ENCODE results near the gene CLCN4.

The CLCN4 gene

DNA sequence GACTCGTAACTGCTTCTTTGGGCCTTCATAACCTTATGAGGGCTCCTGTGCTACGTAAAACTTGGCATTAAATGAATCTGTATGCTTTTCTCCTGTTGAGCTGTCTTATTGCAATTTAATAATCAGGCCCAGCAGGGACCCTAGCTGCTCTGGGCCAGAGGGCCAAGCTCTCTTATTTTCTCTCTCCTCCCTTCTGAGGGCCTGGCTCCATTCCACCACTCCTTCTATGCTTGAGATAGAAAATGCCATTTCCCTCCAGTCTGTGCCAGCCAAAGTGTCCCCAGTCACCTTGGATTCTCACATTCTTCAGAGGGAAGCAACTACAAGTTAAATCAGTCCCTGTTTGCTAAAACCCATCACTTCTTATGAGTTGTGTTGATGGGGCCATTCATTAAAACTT lies 90.1 kb downstream of the CLCN4 start:
- DNase-seq = no peak

DNA sequence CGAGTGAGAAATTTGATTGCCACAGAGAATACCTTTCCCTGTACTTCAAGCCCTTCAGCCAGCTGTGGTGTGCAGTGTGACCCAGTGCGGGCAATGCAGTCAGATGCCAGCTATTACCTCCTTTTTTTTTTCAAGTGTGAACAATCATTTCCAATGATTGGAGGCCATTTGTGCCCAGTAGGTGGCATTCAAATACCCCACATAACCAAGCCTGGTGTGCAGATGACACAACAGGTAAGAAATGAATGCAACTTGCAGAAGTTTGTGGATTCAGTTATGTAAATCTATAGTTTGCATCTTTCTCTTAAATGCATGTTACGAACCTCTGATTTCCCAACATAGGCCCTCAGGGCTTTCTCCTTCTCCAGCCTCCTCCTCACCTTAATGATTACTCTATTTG lies 98.0 kb downstream of the CLCN4 start:
- DNase-seq = no peak

DNA sequence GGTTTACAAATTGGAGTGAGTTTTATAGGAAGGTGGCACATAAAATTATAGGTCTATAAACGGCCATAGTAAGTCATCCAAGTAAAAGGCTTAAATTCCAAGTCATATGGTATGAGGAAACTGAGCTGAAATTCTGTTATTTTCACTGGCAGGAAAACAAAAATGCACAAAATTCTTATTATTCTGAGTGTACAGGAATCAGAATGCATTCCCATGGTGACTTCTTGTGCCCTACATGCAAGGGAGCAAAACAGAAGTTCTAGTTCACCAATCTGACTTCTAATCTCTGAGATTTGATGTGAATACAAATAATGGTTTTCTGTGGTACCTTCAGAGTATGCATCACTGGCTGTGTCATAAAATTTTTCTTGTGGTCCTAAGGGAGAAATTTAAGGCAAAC lies 102.9 kb downstream of the CLCN4 start:
- no peak for DNase-seq

DNA sequence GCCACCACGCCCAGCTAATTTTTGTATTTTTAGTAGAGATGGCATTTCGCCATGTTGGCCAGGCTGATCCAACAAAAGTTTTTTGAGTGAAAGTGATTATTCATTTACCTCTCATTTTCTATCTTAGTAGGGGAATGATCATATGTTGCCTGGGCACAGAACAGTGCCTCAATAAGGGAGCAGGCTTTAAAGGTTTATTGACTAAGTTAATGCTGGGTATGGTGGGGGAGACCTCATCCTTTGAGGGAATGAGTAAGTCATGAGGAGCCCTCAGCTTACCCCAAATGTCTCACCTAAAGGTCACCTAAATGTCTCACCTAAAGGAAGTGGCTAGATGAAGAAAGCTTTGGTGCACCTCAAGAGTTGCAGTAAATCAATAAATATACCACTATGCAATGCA lies 109.0 kb downstream of the CLCN4 start:
- DNase-seq = no peak

DNA sequence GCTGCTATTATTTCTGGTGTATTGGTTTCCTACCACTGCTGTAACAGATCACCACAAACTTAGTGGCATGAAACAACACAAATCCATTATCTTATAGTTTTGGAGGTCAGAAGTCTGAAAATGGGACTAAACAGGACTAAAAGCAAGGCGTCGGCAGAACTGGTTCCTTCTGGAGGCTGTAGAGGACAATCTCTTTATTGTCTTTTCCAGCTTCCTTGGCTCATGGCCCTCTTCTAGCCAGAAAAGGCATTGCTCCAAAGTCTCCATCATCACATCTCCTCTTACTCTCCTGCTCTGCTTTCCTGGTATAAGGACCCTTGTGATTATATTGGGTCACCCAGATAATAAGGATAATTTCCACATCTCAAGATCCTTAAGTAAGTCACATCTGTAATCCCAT lies 121.9 kb downstream of the CLCN4 start:
- DNase-seq = no peak

DNA sequence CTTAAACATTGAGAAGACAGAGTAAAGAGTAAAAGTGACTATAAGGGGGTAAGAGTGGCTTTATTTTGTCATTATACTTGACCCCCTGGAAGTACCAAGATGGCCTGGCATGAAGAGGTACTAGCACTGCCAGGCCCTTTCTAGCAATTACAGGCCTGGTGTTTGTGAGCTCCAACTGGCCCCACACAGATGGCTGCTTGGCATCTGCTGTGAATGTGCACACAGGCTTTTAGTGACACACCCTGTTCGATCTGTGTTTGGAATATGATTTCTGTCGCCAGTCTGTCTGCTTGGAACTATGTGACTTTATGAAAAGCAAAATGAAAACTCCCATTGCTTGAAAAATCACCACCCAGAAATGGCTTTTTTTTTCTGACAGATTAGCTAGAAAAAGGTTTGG lies 123.3 kb downstream of the CLCN4 start:
- DNase-seq = no peak

DNA sequence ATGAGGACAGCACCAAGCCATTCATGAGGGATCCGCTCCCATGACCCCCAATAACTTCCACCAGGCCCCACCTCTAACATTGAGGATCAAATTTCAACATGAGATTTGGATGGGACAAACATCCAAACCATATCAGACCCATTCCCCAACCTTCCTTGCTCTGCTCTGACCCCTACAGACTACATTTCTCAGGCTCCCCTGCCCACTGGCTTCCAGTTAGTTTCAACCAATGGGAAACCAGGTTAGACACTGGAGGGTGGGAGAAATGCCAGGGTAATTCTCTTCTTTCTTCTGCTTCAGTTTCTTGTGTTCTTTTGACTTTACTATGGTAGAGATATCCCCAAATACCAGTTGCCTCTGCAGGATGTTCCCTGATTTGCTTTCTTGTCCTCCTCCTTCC lies 125.7 kb downstream of the CLCN4 start:
- DNase-seq = no peak

DNA sequence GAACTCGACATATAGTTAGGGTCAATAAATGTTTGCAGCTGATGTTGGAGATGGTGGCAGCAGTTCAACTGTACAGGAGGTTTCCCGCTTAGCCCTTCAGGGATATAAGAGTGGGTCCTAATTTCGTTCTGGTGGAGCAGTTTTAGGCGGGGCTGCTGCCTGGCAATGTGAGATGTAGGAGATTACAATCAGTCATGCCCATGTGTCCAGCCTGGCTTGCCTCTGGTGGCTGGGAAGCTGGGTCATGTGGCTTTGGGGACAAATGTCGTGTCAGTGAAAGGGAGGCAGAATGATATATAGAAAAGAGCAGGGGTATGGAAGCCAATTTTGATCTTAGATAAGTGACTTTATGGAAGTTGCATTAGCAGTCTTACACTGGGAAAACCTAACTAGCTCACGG lies 129.4 kb downstream of the CLCN4 start:
- DNase-seq = no peak

All from stimulated activated naive CD4-positive, alpha-beta T cell treated with Interleukin-2 at 50 U/mL for 16 hours (primary cell).